ENCODE data around the gene CLEC4A.

GRCh38 chr12:8078916-8079315 is 44.5 kb upstream of the CLEC4A start:
- TF ChIP-seq CTCF (conservative IDR thresholded peaks at IDR 0.05; ENCODE audit: low read length), result no peak
- no peak for TF ChIP-seq EZH2phosphoT487 (IDR thresholded peaks at IDR 0.05; ENCODE audit: borderline replicate concordance, low read depth, low read length)
